ENCODE data around the gene IL12B. TPM values are rescaled to one million over a fixed set of nuclear protein-coding genes. Genes with fewer than 3 reads are reported as not detected.
"Not testable (repeated sequence)": the region's sequence is repeated elsewhere in the genome, so short reads cannot be mapped to it uniquely, and the experiment has no call there.

Gene IL12B
- polyA plus RNA-seq, 1 experiment = 0.04 TPM

GRCh38 chr5:159359408-159359807, 29.1 kb upstream of the IL12B start:
- Histone ChIP-seq H3K36me3 (ENCODE audit: control insufficient read depth, insufficient read depth, low read length) (no peaks in the 10 kb centered on the region), H3K27me3 (ENCODE audit: control insufficient read depth, insufficient read depth, low read length) (0 out of 2 replicates have a peak, but pooled peaks cover 2% of the 10 kb centered on the region), H3K4me3 (ENCODE audit: low read depth, low read length) (no peak overlapping the region)
- TF ChIP-seq CTCF (IDR thresholded peaks at IDR 0.05; ENCODE audit: insufficient read depth, low read depth, low read length) = no peak
- ChIA-PET CTCF (interaction anchor here (1.2 kb wide), 1 partner anchor 70 kb away, joined by 3 read pairs; no protein-coding TSS in a partner anchor), POLR2A (no interaction called here)
- no peak for DNase-seq (ENCODE audit: low read depth)

GRCh38 chr5:159353661-159354252, 23.5 kb upstream of the IL12B start:
- CTCF ChIA-PET = interaction anchor here (1.6 kb wide), 1 partner anchor 28 kb away, joined by 3 read pairs; no protein-coding TSS in a partner anchor
- H3K36me3 ChIP-seq (ENCODE audit: control insufficient read depth, insufficient read depth, low read length) = no peaks in the 10 kb centered on the region
- H3K4me3 ChIP-seq (ENCODE audit: low read depth, low read length) = no peak overlapping the region
- POLR2A ChIA-PET = no interaction called here
- DNase-seq (ENCODE audit: low read depth) = no peak
- TF ChIP-seq CTCF (IDR thresholded peaks at IDR 0.05; ENCODE audit: insufficient read depth, low read depth, low read length) = no peak
- H3K27me3 ChIP-seq (ENCODE audit: control insufficient read depth, insufficient read depth, low read length) = no peaks in the 10 kb centered on the region

- DNase-seq (ENCODE audit: low read depth); POLR2A ChIA-PET; CTCF ChIA-PET; H3K27me3 ChIP-seq (ENCODE audit: control insufficient read depth, insufficient read depth, low read length); H3K36me3 ChIP-seq (ENCODE audit: control insufficient read depth, insufficient read depth, low read length); H3K4me3 ChIP-seq (ENCODE audit: low read depth, low read length): not testable (repeated sequence)
These were observed 20.4 kb upstream of the IL12B start for GRCh38 chr5:159350644-159351043.

- H3K4me3 ChIP-seq (ENCODE audit: low read depth, low read length); H3K36me3 ChIP-seq (ENCODE audit: control insufficient read depth, insufficient read depth, low read length); H3K27me3 ChIP-seq (ENCODE audit: control insufficient read depth, insufficient read depth, low read length); CTCF ChIA-PET; POLR2A ChIA-PET; DNase-seq (ENCODE audit: low read depth): not testable (repeated sequence)
These were observed 19.9 kb upstream of the IL12B start for GRCh38 chr5:159350216-159350615.

- H3K4me3 ChIP-seq (ENCODE audit: low read depth, low read length) = no peak overlapping the region
- ChIA-PET POLR2A (no interaction called here), CTCF (interaction anchor here (0.6 to 1.4 kb wide), 2 partner anchors 11 to 300 kb away, joined by 3 read pairs; no protein-coding TSS in a partner anchor)
- no peaks in the 10 kb centered on the region for H3K36me3 ChIP-seq (ENCODE audit: control insufficient read depth, insufficient read depth, low read length)
- DNase-seq (ENCODE audit: low read depth) = no peak
- H3K27me3 ChIP-seq (ENCODE audit: control insufficient read depth, insufficient read depth, low read length) = peaks cover 5% of the 10 kb centered on the region
- no peak for TF ChIP-seq CTCF (IDR thresholded peaks at IDR 0.05; ENCODE audit: insufficient read depth, low read depth, low read length)
These were observed 15.6 kb upstream of the IL12B start for GRCh38 chr5:159345861-159346260.

- Histone ChIP-seq H3K27me3 (ENCODE audit: control insufficient read depth, insufficient read depth, low read length) (peaks cover 5% of the 10 kb centered on the region), H3K36me3 (ENCODE audit: control insufficient read depth, insufficient read depth, low read length) (no peaks in the 10 kb centered on the region), H3K4me3 (ENCODE audit: low read depth, low read length) (no peak overlapping the region)
- ChIA-PET POLR2A (no interaction called here), CTCF (interaction anchor here (0.6 to 1.4 kb wide), 2 partner anchors 10 to 301 kb away, joined by 3 read pairs; no protein-coding TSS in a partner anchor)
- no peak for DNase-seq (ENCODE audit: low read depth)
- TF ChIP-seq CTCF (IDR thresholded peaks at IDR 0.05; ENCODE audit: insufficient read depth, low read depth, low read length) = no peak
These were observed 15.0 kb upstream of the IL12B start for GRCh38 chr5:159345336-159345735.
